Tibial nerve (tissue), 4 donors: ENCODE measurements around the gene HEMK1. TPM values are rescaled to one million over a fixed set of nuclear protein-coding genes. Genes with fewer than 3 reads are reported as not detected.

Experiments used
- DNase-seq, 2 donors: peaks; one replicate each; pipeline ENCODE4 v3.0.0-alpha.2; 2019; ENCODE audit warnings: low spot score in 2 of 2
- H3K27ac ChIP-seq, 4 donors: fragments of 200-600 bp; sonication (generic) in 3 of 4; one replicate each; pipeline ENCODE4 v1.5.1; 2017 to 2019; ENCODE audit warnings: mild to moderate bottlenecking in 1 of 4
- H3K27me3 ChIP-seq, 2 donors: fragments of 200-600 bp; sonication (generic) in 1 of 2; one replicate each; pipeline versions ENCODE4 v1.5.1 to v1.6.0; 2017 to 2019
- H3K36me3 ChIP-seq, 3 donors: fragments of 200-600 bp; sonication (generic); one replicate each; pipeline ENCODE4 v1.5.1; 2018 to 2019
- H3K4me1 ChIP-seq, 4 donors: fragments of 200-600 bp; sonication (generic) in 3 of 4; one replicate each; pipeline ENCODE4 v1.5.1; 2017 to 2019
- H3K4me3 ChIP-seq, 4 donors: fragments of 200-600 bp; sonication (generic) in 3 of 4; one replicate each; pipeline ENCODE4 v1.5.1; 2017 to 2019; ENCODE audit warnings: mild to moderate bottlenecking in 1 of 4, moderate library complexity in 1 of 4
- H3K9me3 ChIP-seq, 4 donors: fragments of 200-600 bp; sonication (generic) in 3 of 4; one replicate each; pipeline ENCODE4 v1.5.1; 2017 to 2019
- EP300 ChIP-seq, 2 donors: sonication (generic); formaldehyde crosslinking; IDR thresholded peaks; one replicate each; pipeline ENCODE4 v1.6.1; 2017; ENCODE audit warnings: antibody characterized with exemption in 2 of 2, mild to moderate bottlenecking in 1 of 2
- POLR2A ChIP-seq, 2 donors: fragments of 450-650 bp; IDR thresholded peaks; one replicate each; pipeline ENCODE4 v1.6.1; 2017; ENCODE audit warnings: antibody characterized with exemption in 2 of 2, mild to moderate bottlenecking in 2 of 2, moderate library complexity in 2 of 2
- WGBS, 2 donors: methylation state at CpG; one replicate each; pipeline ENCODE4 v1.1.5; 2018; 5-methylcytosine and 5-hydroxymethylcytosine counted together
- total RNA-seq, 4 donors: library from RNA; depleted of rRNA; stranded (reverse); fragments of >200 nt; gene quantifications; one replicate each; pipeline ENCODE4 v1.1.0, GENCODE V29; 2016
- TF ChIP-seq, protein P1 (sequence below), 5 experiments: fragments of 200-600 bp in 3 of 5; fragments of 450-650 bp in 2 of 5; sonication (generic) in 3 of 5; IDR thresholded peaks; one replicate each; pipeline ENCODE4 v1.5.1; 2016 to 2019; ENCODE audit warnings: antibody characterized with exemption in 5 of 5, mild to moderate bottlenecking in 3 of 5, moderate library complexity in 2 of 5

The HEMK1 gene
- total RNA-seq, 4 donors from 2014 or later = 6.9 to 10.2 (median 8.8) TPM

DNA sequence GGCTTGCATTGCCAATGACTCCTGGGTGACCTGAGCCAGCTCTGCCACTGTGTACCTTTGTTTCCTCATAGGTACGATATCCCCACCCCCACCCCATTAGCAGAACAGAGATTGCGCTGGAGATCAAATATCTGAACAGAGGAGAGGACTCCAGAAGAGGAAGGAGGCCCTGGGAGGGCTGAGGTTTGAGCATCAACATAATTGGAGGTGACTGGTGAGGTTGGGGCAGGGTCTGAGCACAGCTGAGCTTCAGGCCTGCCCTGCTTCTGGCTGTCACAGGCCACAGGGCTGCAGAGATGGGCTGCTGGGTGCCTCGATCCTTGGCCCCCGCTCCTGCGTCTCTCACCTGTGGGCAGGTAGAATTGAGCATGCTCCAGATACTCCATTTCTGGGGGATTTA is 44.6 kb upstream of the HEMK1 start:
- H3K4me1 ChIP-seq = no peaks in the 10 kb centered on the region
- H3K4me3 ChIP-seq = no peak overlapping the region
- 79 to 87% methylated on average over 5 of the region's 5 CpGs for WGBS, 2 donors
- no peak for DNase-seq
- no peak overlapping the region for H3K27ac ChIP-seq
- no peak for TF ChIP-seq POLR2A (IDR thresholded peaks at IDR 0.05)
- TF ChIP-seq, protein P1, sequence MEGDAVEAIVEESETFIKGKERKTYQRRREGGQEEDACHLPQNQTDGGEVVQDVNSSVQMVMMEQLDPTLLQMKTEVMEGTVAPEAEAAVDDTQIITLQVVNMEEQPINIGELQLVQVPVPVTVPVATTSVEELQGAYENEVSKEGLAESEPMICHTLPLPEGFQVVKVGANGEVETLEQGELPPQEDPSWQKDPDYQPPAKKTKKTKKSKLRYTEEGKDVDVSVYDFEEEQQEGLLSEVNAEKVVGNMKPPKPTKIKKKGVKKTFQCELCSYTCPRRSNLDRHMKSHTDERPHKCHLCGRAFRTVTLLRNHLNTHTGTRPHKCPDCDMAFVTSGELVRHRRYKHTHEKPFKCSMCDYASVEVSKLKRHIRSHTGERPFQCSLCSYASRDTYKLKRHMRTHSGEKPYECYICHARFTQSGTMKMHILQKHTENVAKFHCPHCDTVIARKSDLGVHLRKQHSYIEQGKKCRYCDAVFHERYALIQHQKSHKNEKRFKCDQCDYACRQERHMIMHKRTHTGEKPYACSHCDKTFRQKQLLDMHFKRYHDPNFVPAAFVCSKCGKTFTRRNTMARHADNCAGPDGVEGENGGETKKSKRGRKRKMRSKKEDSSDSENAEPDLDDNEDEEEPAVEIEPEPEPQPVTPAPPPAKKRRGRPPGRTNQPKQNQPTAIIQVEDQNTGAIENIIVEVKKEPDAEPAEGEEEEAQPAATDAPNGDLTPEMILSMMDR (IDR thresholded peaks at IDR 0.05) = no peak
- no peak for TF ChIP-seq EP300 (IDR thresholded peaks at IDR 0.05)
- no peaks in the 10 kb centered on the region for H3K36me3 ChIP-seq
- H3K9me3 ChIP-seq = no peaks in the 10 kb centered on the region
- no peaks in the 10 kb centered on the region for H3K27me3 ChIP-seq

DNA sequence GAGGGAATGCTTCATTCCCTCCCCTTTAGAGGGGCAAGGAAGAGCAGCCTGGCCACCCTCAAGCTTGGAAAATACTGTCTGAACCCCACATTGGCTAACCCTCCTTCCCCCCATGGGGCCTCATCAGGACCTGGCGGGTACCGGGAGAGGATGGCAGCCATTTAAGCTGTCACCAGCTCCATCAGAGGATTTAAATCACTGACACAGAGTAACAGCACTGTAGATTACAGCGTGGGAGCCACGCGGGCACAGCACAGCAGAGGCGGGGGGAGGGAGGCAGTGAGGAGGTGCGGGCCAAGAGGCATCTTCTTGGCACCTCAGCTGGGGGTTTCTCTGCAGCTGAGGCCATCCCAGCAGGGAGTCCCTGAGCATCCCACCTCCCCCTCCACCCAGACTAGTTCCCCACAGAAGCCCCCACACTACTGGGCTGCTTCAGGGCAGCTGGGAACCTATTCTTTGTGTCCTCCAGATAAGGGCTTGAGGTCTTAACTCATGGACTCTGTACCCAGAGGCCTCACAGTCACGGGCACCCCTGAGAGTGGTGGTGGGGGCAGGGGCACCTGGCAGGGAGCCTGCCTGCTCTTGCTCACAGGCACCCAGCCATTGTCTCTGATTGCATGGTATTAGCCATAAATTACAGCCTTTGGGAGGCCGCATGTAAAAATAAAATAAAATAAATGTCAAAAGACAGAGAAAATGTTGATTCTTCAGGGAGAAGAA is 44.0 kb upstream of the HEMK1 start:
- Histone ChIP-seq H3K27me3 (no peaks in the 10 kb centered on the region), H3K4me1 (no peaks in the 10 kb centered on the region), H3K9me3 (no peaks in the 10 kb centered on the region), H3K27ac (no peak overlapping the region), H3K36me3 (no peaks in the 10 kb centered on the region), H3K4me3 (no peak overlapping the region)
- TF ChIP-seq EP300 (IDR thresholded peaks at IDR 0.05) = no peak
- TF ChIP-seq POLR2A (IDR thresholded peaks at IDR 0.05) = no peak
- TF ChIP-seq, protein P1 (IDR thresholded peaks at IDR 0.05) = no peak
- WGBS, 2 donors = 74 to 75% methylated on average over 7 to 9 of the region's 9 CpGs
- no peak for DNase-seq

DNA sequence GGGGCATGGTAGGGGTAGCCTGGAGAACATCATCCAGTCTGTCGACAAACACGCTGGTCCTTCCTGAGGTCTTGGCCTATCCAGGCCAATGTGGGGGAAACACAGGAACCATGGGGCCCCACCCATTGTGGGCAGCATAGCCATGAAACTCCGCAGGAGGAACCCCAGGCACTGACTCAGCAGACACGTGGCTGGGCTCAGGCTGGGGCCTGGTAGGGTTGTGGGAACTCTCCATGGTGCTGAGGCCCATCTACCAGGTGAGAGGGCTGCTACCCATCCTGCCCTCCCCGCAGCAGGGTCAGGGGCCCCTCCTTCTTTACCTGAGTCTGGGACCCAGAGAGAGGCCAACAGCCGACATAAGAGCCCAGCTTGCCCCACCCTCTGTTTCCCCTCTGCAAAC is 43.3 kb upstream of the HEMK1 start:
- H3K4me3 ChIP-seq = no peak overlapping the region
- H3K36me3 ChIP-seq = no peaks in the 10 kb centered on the region
- H3K27me3 ChIP-seq = no peaks in the 10 kb centered on the region
- H3K27ac ChIP-seq = no peak overlapping the region
- H3K9me3 ChIP-seq = no peaks in the 10 kb centered on the region
- 38 to 42% methylated on average over 6 of the region's 6 CpGs for WGBS, 2 donors
- TF ChIP-seq POLR2A (IDR thresholded peaks at IDR 0.05) (no peak), EP300 (IDR thresholded peaks at IDR 0.05) (no peak)
- TF ChIP-seq, protein P1 (IDR thresholded peaks at IDR 0.05) = no peak
- no peaks in the 10 kb centered on the region for H3K4me1 ChIP-seq
- peak in 1 of 2 donors; percentile 28 for DNase-seq

DNA sequence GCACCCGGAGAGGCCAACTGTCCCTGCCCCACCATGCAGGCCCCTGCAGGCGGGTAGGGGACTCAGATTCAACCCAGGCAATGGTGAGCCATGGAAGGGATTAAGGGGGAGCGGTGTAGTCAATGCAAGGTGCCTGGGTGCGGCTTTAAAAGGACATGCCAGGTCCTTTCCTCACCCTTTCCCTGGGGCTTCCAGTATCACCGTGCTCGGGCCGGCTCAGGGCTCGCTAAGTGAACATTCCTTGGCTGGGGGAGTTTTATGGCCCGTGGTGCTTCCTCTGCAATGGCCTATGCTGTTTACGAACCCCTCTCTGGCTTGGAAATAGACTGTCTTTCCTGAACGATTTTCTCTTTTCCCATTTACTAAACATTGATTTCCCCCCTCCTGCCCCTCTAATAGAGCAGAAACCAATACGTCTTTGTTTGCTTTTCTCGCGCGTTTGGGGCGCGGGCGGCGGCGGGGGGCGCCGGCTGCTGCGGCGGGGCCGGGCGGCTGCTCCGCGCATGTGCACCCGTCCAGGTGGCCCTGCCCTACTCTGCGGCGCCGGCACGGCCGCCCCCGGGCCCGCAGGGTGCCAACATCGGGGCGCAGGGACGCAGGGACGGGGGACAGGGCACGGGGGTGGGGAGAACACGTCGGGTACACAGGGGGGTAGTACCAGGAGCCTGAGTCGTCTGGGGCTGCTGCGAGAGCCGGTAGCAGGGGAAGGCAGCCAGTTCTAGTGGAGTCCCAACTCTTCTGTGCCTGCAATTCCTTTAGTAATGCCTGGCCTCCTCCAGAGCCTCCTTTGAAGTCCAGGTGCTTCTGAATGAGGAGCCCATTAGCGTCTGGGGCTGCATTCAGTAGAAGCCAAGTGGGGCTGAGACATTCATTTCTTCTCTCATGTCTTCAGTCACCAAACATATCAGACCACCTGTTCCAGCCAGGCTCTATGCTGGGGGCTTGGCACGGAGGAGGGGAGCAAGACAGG is 39.0 kb upstream of the HEMK1 start:
- no peak for DNase-seq
- no peaks in the 10 kb centered on the region for H3K9me3 ChIP-seq
- H3K36me3 ChIP-seq = no peaks in the 10 kb centered on the region
- peaks cover 0 to 5% (median 0%) of the 10 kb centered on the region in 4 donors for H3K4me1 ChIP-seq
- TF ChIP-seq, protein P1 (IDR thresholded peaks at IDR 0.05) = no peak
- TF ChIP-seq EP300 (IDR thresholded peaks at IDR 0.05) (no peak), POLR2A (IDR thresholded peaks at IDR 0.05) (no peak)
- no peak overlapping the region for H3K27ac ChIP-seq
- peak overlapping the region in 1 of 4 donors; percentile 11 for H3K4me3 ChIP-seq
- no peaks in the 10 kb centered on the region for H3K27me3 ChIP-seq
- 20 to 28% methylated on average over 28 to 47 of the region's 48 CpGs for WGBS, 2 donors

DNA sequence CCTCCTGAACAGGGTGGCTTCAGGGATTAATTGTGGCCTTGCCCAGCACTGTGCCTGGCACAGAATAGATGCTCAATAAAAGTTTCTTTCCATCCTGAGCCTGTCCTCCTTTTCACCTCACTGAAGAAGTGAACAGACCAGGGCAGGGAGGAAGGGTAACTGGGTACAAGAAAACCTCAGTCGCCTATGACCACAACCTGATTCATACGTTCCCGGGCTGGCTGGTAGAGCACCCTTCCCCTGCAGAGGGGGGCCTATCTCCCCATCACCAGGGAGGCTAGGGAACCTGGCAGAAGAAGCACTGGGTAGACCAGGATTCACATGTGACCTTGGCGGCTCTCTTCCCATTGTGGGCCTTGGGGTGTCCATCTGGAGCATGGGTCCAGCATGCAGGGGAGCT is 38.1 kb upstream of the HEMK1 start:
- H3K4me1 ChIP-seq = peaks cover 0 to 5% (median 0%) of the 10 kb centered on the region in 4 donors
- 82 to 86% methylated on average over 3 to 4 of the region's 4 CpGs for WGBS, 2 donors
- H3K27me3 ChIP-seq = no peaks in the 10 kb centered on the region
- H3K9me3 ChIP-seq = no peaks in the 10 kb centered on the region
- no peak for DNase-seq
- no peak overlapping the region for H3K27ac ChIP-seq
- no peaks in the 10 kb centered on the region for H3K36me3 ChIP-seq
- TF ChIP-seq, protein P1 (IDR thresholded peaks at IDR 0.05) = no peak
- H3K4me3 ChIP-seq = no peak overlapping the region
